Embryonic facial prominence (tissue), 1 donor: Measurements from ENCODE around the gene POMT1.

Experiments
- DNase-seq: peaks from one replicate; pipeline ENCODE4 v3.0.0-alpha.2; 2016; ENCODE audit errors: extremely low spot score

The POMT1 gene

GRCh38 chr9:131477367-131477766, 25.4 kb upstream of the POMT1 start:
- DNase-seq: no peak

DNA sequence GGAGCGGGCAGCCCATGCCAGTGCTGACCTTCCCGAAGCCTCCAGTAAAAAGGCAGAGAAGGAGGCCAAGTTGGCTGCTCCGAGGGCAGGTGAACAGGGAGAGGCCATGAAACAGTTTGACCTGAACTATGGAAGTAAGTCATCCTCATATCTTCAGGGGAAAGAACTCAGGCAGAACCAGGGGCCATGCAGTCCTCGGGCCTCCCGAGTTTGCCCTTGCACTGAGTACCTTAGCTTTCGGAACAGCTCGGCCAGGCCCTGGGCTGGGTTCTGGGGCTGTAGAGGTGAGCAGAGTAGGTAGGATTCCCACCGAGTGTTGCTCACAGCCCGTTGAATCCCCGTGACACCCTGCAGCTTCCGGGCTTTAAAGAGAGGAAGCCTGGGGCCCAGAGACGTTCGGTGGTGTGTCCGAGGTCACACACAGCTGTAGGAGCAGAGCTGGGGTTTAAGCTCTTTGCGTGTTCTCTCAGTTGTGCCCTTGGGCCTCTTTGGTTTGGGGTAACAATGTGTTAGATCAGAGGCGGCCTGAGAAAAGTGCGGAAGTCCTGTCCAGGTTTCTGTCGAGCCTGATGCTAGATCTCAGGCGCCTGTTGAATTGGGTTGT, 24.8 kb upstream of the POMT1 start:
- no peak for DNase-seq

DNA sequence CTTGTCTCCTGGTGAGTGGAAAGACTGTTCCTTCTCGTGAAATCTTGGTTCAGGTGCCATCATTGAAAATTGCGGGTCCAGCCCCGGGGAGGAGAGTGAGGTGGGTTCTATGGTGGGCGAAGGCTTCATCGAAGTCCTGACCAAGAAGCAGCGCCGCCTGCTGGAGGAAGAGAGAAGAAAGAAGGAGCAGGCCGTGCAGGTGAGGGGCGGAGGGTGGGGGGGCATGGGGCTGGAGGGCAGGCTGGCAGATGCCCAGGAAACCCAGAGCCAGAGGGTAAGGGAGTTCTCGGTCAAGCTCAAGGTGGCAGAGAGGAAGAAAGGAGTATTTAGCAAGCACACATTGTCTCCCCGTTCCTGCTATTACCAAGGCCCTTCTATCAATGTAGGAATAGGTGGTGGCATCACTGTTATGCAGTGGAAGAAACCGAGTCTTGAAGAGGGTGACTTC, 24.3 kb upstream of the POMT1 start:
- DNase-seq: no peak

DNA sequence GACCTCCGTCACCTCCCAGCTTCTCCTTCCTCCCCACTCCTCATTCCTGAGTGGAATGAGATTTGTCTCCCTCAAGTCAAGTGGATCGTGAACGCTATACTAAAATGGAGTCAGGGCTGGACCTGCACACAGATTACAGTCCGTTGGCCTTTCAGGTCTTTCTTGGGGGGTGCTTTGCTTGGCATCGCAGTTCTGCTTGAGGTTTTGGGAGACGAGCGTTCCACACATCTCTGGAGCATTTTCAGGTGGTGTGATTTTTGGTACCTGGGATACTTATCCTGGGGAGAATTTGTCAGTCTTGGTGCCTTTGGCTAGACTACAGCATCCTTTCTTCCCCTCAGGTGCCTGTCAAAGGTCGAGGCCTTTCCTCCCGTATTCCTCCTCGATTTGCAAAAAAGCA, 23.8 kb upstream of the POMT1 start:
- no peak for DNase-seq

DNA sequence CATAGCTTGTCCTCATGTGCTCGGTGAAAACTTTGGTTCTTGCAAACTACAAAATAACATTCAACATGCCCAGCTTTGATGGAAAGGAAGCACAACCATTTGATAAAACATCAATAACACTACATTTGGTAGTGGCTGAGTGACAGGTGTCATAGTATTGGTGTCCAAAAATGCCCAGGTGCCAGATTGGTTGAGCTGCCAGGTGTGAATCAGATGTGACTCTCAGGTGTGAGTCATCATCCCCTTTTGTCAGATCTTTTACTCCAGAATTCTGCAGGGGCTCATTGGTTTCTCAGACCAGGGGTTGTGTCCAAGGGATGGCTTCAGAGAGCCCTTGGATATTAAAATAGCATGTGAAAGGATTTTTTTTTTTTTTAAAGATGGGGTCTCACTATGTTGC, 22.5 kb upstream of the POMT1 start:
- no peak for DNase-seq

GRCh38 chr9:131481441-131482342, 21.0 kb upstream of the POMT1 start:
- DNase-seq: peak; percentile 38

GRCh38 chr9:131482343-131483006, 20.2 kb upstream of the POMT1 start:
- DNase-seq: no peak

GRCh38 chr9:131483319-131484050, 19.2 kb upstream of the POMT1 start:
- DNase-seq: no peak

DNA sequence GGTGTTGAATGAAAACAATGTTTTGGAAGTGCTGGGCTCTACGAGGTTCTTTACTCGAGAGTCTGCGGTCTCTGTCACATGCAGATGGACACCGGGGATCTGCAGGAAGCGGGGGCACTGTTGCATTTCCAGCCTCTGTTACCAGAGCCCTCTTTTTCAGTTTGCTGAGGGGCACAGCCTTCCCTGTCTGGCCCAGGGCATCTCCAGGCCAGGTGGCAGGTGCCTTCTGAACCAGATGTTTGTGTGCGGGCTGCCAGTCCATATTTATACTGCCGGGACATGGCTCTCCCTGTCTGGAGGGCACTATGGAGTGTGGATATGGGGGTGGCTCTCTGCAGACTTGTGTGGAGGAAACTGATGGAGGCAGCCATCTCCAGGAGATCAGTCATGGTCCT, 18.7 kb upstream of the POMT1 start:
- no peak for DNase-seq

DNA sequence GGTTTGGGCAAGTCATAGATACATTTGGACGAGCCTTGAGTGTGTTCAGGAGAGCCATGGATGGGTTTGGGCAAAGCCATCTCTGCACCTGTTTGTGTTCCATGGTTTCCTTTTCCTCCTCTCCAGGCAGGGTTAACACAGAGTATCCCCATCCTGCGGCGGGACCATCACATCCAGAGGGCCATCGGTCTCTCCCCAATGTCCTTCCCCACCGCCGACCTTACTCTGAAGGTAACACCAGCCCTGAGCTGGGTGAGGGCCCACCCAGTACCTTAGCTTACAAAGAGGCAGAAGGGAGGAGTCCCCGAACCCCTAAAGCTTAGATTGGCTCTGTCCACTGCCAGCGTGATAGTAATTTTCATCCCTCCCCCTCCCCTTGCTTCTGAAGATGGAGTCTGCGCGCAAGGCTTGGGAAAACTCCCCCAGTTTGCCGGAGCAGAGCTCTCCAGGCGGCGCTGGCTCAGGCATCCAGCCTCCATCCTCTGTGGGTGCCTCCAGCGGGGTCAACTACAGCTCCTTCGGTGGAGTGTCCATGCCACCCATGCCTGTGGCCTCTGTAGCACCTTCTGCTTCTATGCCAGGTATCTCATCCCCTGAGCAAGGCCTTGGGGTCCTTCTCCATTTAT, 18.0 kb upstream of the POMT1 start:
- no peak for DNase-seq

DNA sequence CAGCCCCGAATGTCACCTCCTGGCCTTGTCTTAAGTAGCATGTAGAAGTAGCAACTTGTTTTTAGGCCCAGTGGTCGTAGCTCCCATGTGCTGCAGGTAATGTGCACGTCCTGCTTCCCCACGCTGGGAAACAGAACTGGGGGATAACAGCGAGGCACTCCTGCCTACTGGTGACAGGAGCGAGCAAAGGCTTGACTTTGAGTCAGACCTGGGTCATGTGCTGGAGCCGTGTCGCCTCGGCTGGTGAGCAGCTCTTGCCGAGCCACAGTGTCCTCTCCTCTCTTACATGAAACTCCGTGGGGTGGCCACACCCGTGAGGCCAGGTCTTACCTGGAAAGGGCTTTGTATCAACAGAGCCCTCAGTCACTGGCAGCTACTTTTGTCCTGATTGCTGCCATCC, 17.5 kb upstream of the POMT1 start:
- no peak for DNase-seq

DNA sequence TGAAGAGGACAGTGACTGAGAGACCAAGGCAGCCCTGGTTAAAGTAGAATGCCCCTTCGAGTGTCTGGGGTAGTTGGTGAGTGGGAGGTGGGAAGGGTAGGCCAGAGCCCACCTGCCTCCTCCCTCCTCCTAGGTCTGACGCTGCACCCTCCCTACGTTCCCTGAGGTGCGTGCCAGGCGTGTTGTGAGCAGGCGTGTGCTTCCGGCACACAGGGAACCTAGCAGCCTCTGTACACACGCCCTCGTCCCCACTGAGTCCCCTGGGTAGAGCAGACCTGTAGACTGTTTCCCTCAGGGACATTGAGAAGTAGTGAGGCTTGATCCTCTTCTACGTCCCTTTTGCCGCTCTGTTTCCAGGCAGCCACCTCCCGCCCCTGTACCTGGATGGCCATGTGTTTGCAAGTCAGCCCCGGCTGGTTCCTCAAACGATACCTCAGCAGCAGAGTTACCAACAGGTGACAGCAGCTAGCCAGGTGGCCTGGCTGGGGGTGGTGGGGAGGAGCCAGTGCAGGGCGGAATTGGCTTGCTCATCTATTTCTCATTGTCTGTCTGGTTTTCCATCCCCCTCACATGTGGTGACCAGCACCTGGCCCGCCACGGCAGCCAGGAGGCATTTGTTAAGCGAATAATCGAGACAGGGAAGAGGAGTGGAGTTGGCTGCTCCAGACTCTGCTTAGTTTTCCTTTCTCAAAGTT, 16.8 kb upstream of the POMT1 start:
- DNase-seq: no peak

DNA sequence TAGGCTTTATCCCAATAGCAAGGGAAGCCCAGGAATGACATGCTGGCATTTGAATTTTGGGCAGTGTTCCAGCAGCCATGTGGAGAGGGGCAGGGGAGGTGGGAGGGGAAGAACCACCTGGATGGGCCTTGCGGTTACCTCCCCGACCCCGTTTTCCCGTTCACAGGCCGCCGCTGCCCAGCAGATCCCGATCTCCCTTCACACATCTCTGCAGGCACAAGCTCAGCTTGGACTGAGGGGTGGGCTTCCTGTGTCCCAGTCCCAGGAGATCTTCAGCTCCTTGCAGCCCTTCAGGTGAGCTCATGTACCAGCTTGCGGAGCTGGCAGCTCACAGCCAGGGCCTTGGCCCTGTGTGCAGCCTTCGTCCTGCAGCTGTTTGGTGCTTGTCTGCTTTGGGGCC, 15.7 kb upstream of the POMT1 start:
- no peak for DNase-seq

DNA sequence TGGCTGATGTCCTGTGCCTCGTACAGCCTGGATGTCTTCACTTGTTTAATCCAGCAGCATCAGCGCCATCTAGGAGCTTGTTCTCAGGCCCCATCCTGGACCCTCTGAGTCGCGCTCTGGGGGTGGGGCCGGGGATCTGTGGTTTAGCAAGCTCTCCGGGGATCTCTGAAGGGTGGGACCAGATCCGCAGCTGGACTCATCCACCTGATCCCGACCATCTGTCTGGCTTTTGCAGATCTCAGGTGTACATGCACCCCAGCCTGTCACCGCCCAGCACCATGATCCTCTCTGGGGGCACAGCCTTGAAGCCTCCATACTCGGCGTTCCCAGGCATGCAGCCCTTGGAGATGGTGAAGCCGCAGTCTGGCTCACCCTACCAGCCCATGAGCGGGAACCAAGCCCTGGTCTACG, 15.1 kb upstream of the POMT1 start:
- DNase-seq: no peak

- DNase-seq: no peak
These were observed 12.2 kb upstream of the POMT1 start for GRCh38 chr9:131490514-131490913.

DNA sequence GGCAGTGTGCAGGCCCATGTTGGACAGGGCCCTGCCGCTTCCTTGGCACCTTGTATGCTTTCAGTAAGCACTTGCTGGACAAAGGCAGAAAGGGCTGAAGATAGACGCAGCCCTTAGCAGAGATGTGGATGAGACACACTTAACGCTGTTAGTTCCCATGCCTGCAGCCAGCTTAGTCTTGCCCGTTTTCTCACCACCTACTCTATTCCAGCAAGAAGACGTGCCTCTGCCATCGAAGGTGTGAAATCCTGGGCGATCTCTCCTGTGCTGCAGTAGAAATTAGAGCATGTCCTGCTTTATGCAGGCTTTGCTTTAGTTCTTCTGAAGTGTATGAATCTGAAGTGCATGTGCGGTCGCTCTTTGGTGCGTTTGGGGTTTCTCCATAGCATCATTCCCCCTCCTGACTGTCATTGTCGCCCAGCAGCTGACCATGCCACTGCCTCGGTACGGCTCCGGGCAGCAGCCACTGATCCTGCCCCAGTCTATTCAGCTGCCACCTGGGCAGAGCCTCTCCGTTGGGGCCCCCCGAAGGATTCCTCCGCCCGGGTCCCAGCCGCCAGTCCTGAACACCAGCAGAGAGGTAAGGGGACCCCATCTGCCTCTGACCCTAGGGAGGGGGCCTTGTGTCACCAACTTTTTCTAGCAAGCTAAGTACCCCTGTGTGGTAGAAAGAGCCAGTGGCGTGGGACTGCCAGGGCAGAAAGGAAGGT, 11.6 kb upstream of the POMT1 start:
- DNase-seq: no peak

- DNase-seq: no peak
These were observed 10.6 kb upstream of the POMT1 start for GRCh38 chr9:131492070-131492469.

DNA sequence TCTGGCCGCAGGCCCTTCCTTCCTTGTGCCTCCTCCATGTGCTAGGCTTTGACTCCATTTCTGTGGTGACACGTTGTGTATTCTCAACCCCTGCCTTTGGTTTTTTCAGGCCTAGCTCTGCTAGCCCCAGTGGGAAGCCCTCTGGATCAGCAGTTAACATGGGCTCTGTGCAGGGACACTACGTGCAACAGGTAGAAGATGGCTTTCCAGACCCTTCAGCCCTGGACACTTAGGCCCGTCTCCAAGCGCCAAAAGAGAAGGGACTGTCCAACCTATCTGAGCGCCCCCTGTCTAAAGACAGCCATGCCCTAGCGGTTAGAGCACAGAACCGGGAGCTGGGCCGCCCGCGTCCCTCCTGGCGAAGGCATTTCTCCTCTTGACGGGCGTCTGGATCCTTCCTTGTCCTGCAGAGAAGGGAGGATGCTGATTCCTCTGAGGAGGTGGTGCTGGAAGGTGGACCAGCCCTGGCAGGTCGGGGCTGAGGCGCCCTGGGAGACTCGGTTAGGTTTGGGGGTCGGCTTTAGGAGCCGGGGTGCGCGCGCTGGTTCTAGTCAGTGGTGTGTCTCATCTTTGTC, 8.3 kb upstream of the POMT1 start:
- DNase-seq: no peak

- DNase-seq: no peak
These were observed 6.9 kb upstream of the POMT1 start for GRCh38 chr9:131495785-131496184.

GRCh38 chr9:131496844-131497405, 5.8 kb upstream of the POMT1 start:
- DNase-seq: no peak
